Erythroblast (primary cell): ENCODE measurements around the gene HBE1.

ENCODE experiments used
- GATA1 ChIP-seq: IDR thresholded peaks from 2 replicates; pipeline ENCODE4 v1.6.1; 2011; ENCODE audit warnings: low read depth, mild to moderate bottlenecking, control low read depth, low read length, moderate library complexity
- POLR2A ChIP-seq: IDR thresholded peaks from 2 replicates; pipeline ENCODE4 v1.6.1; 2011; ENCODE audit warnings: mild to moderate bottlenecking, low read length

GRCh38 chr11:5239046-5239445 is 30.7 kb downstream of the HBE1 start:
- TF ChIP-seq POLR2A: peak; percentile 44
- no peak for TF ChIP-seq GATA1
